ENCODE measurements around the gene RELL1.
A peak's percentile ranks its signal among the peaks of the same experiment; 100 is the strongest.

RELL1 gene, protein sequence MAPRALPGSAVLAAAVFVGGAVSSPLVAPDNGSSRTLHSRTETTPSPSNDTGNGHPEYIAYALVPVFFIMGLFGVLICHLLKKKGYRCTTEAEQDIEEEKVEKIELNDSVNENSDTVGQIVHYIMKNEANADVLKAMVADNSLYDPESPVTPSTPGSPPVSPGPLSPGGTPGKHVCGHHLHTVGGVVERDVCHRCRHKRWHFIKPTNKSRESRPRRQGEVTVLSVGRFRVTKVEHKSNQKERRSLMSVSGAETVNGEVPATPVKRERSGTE

DNA sequence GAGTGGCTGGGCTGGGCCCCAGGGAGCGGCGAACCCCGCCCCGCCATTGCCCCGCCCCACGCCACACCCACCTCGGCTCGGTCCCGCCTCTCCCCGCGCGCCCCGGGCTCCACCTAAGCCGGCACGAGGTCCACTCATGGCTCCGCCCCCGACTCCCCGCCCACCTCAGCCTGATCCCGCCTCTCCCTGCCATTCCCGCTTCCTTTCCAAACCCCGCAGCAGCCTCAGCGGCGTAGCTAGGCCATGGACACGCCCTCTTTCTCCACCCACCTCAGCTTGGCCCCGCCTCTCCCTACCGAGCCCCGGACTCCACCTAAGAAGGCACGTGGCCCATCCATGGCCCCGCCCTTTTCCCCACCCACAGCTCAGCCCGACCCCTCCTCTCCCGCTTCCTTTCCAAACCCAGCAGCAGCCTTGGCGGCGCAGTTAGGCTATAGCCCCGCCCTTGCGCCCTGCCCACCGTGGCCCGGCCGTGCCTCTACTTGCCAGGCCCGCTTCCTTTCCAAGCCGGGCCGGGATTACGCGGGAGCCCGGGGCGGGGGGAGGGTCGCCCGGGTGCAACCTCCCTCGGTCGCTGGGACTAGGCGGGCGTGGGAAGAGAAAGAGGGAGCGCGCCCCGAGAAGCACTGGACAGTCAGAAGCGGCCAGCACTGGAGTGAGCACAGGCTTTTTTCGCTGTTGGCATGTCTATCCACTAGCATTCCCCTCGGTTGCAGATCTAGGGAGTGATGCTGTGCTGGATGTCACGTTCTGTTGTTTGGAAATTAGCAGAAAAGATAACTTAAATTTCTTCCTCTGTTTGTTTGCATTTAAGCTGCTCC lies at the start of gene RELL1:
RELL1 (minus strand) TSS at position 4 of the 821 bp plus-strand sequence. CDS start 89 bp downstream, outside the sequence.
- DNase-seq, result peak; percentile 98

DNA sequence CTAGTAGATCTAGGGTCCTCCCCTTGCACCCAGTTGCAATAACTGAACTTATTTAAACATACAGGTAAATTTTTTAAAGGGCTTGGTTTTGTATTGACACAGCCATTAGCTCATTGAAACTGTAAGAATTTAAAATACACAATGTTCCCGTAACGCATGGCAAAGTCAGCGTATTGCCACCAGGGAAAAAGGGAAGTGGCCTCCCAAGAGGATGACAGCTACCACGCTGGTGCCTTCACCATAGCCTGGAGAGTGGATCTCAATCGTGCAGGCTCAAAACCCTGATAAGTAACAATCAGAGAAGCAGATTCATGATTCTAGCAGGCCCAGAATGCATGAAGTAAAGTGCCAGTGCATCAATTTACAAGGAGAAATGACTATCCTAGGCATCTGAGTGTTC lies 49.4 kb upstream of the RELL1 start:
- DNase-seq, result no peak

DNA sequence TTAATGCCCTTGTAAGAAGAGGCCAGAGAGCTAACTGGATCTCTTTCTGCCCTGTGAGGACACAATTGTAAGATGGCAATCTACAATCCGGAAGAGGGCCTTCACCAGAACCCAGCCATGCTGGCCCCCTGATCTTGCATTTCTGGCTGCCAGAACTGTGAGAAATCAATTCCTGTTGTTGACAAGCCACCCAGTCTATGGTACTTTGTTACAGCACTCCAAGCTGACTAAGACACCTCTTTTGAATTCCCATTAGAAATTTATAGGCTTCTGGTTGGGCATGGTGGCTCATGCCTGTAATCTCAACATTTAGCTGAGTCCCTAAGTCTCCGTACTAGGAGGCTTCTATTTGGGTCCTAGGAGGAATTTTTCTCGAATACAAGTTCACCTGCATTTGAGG lies 48.8 kb upstream of the RELL1 start:
- DNase-seq, result no peak

DNA sequence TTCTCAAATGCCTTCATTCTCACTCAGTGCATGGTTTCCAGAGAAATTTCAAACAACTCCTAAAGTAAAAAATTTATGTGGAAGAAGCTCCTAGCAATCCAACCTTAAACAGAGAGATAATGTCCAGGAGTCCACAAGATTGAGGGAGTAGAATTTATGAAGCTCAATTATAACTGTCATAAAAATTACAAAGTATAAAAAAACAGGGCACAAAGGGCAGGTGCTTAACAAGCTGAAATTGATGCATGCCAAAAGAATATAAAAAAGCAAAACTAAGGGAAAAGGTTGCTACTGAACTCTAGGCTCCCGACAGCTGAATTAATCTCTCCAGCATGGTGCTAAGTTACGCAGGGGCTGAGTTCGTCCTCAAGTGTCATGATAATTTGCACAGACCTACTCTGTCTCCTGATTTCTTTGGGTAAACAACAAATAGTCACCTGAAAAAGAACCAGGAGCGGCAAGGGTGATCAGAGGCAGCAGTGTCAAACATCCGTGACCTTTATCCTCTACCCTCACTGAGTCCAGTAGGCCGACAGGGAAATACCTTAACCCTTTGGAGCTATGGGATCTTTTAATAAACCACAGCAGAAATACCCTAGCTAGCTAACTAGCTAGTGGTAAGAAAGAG lies 47.2 kb upstream of the RELL1 start:
- DNase-seq, result no peak

DNA sequence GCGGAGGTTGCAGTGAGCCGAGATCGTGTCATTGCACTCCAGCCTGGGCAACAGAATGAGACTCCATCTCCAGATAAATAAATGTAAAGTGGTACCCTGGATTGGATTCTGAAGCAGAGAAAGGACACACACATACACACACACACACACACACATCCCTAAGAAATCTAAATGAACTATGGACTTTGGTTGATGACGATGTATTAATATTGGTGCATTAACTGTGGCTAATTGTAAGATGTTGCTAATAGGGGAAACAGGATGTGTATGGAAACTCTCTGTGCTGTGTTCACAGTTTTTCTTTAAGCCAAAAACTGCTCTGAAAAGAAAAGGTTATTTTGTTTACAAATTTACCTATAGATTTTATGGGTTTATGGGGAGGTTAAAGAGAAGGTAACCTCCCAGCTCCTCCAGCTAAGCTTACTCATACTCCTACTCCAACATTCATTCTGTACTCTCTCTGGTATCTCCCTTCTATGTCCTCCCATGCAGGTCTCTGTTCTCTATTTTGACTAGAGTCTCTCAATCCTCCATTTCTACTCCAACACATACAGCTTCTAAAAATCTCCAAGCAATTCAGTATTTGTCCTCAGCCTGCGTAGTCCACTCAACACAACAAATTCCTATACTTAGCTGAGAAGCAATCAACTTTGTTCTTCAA lies 46.5 kb upstream of the RELL1 start:
- DNase-seq, result no peak

DNA sequence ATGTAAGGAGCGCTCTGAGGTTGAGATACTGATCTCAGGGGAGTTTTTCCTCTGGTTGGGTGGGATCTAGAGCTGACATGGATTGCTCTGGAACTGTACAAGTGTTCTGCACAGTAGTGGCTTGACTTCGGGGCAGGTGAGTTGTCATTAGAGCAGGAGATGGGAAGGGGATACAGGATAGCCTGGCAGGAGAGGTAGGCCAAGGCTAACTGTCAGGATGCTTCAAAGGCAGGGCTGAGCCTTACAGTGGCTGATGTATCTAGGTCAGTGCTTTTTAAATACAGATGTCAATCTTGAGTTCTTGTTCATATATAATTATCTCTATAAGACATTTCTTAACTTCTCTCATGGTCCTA lies 43.5 kb upstream of the RELL1 start:
- DNase-seq, result no peak

DNA sequence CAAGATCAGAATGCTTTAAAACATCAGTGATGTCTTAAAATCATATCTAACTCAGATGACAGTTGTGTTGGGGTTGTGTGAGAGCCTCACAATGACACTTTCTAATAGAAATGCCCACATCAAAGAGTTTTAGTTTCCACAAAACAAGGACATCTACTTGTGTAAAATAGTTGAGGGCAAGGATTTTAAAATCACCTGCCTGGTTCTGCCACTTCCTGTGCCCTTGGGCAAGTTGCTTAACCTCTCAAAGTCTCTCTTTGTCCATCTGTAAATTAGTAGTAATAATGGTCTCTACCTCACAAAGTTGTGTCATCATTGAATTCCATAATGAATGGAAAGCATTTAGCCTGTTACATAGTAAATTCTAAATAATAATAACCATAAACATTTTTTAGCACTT lies 41.9 kb upstream of the RELL1 start:
- no peak for DNase-seq

DNA sequence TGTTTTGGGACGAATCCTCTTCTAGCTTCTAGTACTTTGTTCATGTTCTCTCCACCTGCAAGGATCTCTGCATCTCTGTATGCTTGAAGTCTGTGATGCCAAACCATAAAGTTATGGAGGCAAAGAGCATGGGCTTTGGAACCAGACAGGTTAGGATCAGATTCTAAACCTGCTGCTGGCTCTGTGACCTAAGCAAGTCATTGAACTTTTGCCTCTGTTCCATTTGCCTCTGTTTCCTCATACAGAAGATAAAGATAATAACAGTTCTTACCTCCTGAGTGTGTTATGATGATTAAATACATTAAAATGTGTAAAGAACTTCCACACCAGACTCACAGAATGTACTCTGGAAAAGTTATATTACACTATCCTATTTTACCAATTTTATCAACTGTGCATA lies 41.5 kb upstream of the RELL1 start:
- DNase-seq, result no peak

DNA sequence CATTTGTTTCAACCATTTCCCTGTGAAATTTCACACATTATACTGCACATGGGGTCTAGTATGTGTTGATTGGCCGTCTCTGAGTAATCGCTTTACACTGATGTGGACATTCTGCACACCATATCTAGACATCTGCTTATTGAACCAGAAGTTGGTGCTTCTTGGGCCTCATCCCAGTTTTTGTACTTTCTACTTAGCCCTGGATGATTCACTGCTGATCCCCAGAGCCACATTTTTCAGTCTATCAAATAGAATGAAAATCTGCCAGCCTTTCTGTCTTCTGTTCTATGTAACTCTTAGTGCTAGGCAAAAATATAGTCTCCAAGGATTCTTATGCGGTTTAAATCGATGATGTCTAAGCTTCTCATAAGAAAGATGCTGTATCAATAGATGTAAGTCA lies 40.5 kb upstream of the RELL1 start:
- DNase-seq, result no peak

DNA sequence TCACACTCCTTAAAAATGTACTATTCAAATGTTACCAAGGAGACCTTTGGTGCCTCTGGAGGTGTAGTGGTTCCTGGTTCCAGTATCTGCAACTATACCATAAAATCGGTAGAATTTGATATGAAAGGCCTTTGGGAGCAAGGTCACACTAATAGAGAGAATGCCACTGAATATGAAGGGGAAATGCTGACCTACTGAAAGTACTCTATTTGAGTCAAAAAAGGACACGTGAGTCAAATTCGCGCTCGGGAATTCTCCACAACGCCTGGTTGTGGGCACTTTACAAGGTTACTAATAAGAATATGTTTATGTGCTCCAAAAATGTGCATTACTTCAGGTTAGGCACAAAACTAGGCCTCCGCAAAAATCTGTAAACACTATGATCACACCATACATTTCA lies 39.5 kb upstream of the RELL1 start:
- no peak for DNase-seq

DNA sequence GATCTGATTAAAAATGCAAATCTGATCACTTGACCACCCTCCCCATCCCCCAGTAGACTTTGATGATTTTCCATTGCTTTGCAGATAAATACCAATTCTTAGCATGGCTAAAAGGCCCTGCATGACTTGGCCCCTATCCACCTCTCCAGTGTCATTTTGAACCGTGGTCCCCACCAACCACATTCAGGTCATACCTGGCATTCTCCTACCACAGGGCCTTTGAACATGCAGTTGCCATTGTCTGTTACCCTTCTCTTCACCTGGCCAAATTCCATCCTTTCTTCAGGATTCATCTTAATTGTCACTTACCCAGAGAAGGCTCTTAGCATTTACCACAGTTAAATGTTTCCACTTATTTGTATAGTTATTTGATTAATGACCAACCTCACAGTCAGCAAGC lies 36.9 kb upstream of the RELL1 start:
- no peak for DNase-seq

DNA sequence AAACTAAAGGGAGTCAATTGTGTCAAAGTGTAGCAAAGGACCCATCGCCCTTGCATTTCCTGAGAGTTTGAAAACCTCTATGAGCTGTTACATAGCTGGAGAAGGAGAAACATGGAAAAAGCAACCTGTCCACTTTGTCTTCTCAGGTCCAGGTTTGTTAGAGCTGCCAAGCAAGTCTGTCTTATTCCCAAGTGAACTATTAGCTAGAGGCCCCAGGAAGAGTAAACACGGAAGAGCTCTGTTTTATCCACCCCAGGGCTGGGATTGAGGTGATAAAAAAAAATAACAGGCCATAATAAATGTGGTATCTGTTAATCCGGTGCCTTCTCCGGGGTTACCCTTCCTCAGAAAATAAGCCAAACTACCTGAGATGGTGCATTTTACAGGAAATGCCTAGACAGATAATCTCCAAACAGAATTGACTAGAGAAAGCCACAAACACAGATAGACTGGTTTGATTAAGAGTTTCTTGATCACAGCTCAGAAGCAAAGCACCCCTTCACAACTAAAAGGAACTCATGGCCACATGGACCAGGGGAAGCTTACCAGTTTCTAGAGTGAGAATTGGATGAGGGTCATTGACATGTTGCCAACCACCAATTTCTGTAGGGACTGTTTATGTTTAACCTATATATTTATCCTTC lies 35.9 kb upstream of the RELL1 start:
- DNase-seq, result no peak

DNA sequence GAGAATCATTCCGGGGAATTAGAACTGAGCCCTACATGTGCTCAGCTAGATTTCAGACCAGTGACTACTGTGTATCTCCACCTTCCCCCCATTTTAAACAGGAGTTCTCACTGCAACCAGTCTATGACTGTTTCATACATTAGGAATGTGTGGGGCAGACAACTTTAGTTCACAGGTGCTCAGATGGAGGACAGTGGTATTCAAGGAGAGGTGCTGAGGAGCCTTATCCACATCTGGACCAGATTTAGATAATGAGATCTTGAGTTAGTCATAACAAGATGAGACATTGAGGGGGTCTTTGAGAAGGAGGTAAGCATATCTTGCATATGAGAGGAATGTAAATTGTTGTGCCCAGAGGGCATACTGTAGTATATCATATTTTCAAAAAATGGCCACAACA lies 32.8 kb upstream of the RELL1 start:
- DNase-seq, result no peak

DNA sequence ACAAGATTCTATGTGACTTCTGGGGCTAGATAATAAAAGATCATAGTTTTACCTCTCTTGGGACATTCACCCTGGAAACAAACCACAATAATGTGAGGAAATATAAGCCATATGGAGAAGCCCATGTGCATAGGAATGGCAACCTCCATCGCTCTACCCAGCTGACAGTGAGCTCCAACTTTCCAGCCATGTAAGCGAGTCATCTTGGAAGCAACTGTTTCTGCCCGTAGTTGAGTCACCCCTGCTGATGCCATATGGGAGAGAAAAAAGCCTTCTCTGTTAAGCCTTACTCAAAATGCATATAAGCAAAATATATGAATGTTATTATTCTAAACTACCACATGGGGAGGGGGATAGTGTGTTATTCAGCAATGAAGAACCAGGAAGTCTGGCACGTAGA lies 31.4 kb upstream of the RELL1 start:
- no peak for DNase-seq

DNA sequence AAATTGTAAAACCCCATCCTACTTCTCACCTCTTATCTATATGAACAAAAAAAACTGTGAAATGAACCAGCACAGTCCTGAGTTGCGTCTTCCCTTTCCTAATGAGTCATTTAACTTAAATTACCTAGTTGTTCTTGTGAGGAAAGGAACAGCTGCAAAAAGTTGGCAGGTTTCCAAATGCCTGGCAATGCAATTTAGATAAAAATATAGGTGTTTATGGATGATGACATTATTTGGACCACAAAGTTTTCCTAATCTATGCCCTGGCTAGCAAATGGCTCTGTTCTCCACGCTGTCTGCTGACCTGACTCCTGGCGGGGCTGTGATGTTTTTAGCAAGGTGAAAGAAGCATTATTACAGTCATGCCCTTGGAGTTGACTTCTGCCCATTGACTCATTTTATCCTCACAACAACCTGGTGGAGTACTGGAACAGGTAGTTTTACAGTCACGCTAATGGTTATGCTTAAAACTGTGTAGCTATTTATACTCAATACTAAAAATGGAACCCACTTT lies 29.8 kb upstream of the RELL1 start:
- DNase-seq, result peak; percentile 70

DNA sequence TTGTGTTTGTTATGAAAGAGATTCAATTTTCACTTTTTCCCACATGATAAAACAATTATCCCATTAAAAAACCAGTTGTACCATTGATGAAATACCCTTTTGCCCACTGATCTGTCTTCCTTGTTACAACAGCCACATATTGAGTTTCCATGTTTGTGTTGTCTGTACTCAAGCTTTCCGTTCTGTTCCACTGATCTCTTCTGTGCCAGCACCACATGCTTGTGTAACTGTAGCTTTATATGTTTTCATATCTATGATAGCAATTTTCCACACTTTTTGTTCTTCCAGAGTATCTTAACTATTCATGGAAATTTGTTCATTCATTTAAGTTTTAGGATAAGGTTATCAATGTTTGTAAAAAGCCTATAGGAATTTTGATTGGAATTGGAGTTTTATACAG lies 24.3 kb upstream of the RELL1 start:
- no peak for DNase-seq

DNA sequence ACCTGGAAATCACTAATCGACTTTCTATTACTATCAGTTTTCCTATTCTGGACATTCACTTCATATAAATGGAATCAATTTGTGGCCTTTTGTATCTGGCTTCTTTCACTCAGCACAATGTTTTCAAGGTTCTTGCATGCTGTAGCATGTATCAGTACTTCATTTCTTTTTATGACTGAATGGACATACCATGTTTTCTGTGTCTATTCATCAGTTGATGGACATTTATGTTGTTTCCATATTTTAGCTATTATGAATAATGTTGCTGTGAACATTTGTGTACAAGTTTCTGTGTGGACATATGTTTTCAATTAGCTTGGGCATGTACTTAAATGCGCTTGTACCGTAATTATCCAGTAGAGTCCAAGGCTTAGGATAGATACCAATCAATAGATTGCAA lies 19.9 kb upstream of the RELL1 start:
- no peak for DNase-seq

DNA sequence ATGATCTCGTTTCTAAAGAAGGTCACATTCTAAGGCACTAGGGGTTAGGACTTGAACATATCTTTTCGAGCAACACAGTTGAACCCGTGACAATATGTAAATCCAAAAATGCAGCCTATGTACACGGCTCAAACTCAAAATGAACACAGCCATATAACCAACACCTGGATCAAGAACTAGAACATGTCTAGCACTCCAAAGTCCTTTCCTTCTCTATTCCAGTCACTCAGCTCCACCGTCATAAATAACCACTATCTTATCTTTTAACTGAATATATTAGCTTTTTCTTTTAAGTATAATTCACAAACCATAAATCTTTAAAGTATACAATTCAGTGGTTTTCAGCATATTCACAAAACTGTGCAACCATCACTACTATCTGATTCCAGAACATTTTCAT lies 19.4 kb upstream of the RELL1 start:
- no peak for DNase-seq

DNA sequence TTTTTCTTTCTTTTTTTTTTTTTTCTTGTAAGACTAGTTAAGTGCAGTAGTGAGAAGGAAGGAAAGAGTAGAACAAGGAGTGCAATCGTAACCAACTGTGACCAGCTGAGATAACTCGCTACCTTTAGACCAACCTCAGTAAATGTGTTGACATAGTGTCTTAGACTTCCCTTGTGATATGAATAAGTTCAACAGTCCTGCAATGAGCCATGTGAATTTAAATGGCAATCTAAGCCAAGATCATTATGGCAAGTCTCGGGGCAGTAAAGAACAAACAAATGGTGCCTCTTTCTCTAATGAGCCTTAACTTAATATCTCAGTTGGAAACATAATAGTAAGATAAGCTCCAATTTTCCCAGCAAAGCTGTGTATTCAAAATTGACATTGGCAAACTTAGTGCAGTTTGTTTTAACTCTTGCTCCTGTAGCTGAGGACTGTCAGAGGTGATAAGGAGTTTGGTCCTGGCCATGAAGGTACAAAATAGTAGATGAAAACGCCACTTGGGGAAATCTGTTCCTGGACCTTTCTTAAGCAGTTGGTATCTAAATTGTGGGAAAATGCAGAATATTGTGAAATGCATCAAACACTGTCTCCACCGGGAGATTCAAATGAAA lies 13.8 kb upstream of the RELL1 start:
- DNase-seq, result no peak

DNA sequence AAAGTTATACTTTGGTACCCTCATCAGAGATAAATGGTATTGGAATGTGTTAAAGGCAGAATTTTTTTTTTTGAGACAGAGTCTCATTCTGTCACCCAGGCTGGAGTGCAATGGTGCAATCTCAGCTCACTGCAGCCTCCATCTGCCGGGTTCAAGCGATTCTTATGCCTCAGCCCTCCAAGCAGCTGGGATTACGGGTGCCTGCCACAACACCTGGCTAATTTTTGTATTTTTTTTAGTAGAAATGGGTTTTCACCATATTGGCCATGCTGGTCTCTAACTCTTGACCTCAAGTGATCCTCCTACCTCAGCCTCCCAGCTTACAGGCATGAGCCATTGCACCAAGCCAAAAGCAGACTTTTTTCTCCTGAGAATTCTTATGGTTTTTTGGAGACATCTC lies 11.4 kb upstream of the RELL1 start:
- DNase-seq, result no peak

DNA sequence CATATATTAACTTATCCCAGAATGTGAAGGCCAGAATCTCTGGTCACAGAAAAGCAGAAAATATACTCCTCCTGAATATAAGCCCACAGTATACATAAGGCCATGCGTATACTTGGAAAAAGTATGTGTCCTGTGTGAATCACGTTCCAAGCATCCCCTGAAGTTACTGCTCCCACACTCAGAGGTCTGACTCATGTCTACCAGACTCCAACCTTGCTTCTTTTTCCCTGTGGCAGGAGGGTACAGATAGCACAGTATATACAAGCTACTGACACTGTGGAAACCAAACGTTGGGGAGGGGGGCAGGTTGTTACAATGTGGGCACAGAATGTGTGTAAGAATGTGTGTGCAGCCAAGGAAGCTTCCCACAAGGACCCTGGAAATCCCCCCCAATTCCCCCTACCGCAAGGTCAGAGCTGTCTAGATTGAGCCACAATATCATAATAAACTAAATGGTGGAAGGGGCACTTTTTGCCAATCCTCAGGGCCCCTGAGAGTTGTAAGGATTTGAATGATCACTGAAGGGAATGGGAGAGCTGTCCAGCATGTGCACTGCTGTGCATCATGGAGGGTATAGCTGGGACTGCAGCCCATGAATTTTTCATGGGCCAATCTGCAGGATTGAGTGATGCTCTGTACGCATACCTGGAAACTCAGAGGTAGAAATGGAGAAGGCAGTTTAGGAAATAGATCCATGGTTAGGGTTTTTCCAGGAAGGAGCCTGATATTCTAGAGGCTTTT lies 7.4 kb upstream of the RELL1 start:
- no peak for DNase-seq

DNA sequence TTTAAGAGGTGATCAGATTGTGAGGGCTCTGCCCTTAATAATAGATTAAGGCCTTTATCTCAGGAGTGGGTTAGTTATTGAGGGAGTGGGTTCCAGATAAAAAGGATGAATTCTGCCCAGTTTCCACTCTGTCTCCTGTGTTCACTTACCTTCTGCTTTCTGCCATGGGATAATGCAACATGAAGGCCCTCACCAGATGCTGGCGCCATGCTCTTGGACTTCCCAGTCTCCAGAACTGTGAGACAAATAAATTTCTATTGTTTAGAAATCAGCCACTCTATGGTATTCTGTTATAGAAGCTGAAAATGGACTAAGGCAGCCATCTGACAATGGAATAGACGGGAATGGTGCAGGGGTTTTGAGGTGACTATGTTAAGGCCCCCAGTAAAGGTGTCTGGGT lies 6.9 kb upstream of the RELL1 start:
- DNase-seq, result no peak
